GM18520 (cell line): ENCODE data around the gene PLA2G6.

Experiments used
- ATAC-seq: cut with Tn5 transposase; IDR thresholded peaks from one replicate; pipeline ENCODE4 v1.9.1; 2021; ENCODE audit not compliant: unreplicated experiment

Gene PLA2G6, protein sequence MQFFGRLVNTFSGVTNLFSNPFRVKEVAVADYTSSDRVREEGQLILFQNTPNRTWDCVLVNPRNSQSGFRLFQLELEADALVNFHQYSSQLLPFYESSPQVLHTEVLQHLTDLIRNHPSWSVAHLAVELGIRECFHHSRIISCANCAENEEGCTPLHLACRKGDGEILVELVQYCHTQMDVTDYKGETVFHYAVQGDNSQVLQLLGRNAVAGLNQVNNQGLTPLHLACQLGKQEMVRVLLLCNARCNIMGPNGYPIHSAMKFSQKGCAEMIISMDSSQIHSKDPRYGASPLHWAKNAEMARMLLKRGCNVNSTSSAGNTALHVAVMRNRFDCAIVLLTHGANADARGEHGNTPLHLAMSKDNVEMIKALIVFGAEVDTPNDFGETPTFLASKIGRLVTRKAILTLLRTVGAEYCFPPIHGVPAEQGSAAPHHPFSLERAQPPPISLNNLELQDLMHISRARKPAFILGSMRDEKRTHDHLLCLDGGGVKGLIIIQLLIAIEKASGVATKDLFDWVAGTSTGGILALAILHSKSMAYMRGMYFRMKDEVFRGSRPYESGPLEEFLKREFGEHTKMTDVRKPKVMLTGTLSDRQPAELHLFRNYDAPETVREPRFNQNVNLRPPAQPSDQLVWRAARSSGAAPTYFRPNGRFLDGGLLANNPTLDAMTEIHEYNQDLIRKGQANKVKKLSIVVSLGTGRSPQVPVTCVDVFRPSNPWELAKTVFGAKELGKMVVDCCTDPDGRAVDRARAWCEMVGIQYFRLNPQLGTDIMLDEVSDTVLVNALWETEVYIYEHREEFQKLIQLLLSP

DNA sequence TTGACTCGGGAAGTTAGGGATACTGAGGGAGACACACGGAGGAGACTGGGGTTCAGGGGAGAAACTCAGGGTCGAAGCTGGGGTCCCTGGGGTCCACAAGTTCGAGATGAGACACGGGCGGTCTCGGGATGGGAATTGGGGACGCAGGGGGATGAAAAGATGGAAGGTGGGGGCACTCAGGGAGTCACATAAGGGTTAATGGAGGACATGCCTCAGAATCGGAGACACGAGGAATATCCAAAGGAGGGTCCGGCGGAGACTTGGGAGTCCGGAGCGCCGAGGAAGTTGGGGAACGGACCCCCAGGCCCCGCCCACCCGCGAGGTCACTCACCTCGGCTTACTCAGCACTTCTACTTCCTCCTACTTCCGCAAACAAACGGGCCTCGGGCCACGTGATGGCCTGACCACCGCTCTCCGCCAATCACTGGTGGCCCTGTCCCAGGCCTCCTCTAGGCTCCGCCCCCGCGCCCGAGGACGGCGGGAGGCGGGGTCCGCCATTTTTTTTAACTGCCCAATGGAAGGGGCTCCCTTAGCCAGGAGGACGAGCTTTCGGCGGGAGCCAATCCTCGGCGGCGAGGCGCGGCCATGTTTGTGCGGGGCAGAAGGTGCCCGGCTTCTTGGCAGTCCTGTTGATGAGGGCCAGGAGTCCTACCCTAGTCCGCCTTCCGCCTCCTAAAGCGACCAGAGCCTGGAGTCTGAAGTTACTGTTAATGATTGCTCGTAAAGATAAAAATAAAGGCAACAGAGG is at the start of gene PLA2G6:
PLA2G6 (minus strand) TSS at position 378 of the 748 bp plus-strand sequence. CDS start 12,404 bp downstream, outside the sequence.
- ATAC-seq = peak; percentile 78

DNA sequence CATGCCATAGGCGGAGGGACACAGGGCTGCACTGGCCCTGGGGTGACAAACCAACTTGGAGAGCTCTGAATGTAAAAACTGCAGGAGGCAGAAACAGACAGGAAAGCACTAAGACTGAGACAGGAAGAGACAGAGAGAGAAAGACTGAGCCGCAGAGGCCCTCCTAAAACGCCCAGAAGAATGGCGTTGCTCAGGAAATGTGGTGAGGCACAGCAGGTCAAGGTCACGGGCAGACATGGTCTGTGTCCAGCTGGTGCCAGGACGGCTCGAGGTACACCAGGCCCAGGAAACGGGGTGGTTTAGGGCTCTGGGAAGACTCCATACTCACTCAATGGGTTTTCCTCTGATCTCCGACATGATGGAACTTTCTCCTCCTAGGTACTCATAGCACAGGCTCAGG is 49.3 kb upstream of the PLA2G6 start:
- ATAC-seq = no peak

DNA sequence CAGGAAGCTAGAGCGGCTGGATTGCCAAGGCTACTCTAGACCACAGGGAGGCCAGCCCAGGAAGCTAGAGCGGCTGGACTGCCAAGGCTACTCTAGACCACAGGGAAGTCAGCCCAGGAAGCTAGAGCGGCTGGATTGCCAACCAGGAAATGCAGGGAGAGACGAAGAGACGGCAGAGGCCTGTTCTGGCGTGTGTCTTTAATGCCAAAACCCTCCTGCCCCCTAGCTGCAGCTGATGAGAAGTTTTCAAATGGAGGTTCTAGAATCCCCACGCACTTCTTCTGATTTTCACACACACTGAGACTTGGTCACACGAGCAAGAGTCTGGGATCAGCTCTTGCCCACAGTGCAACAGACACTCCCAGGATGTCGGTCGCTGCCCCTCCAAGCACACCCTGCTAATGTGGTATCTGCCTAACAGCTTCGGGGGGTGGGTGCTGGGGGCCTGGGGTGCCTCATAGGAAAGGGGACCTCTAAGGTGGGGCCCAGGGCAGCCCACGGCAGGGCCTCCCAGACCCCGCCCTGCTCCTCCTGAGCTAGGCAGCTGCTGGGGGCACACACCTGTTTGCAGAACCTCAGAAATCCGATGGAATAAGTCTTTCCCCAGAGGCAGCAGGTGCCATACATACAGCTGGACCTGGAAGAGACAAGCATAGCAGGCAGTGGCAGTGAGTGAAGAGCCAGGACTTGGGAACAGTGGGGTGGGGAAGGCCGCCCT is 48.6 kb upstream of the PLA2G6 start:
- no peak for ATAC-seq

DNA sequence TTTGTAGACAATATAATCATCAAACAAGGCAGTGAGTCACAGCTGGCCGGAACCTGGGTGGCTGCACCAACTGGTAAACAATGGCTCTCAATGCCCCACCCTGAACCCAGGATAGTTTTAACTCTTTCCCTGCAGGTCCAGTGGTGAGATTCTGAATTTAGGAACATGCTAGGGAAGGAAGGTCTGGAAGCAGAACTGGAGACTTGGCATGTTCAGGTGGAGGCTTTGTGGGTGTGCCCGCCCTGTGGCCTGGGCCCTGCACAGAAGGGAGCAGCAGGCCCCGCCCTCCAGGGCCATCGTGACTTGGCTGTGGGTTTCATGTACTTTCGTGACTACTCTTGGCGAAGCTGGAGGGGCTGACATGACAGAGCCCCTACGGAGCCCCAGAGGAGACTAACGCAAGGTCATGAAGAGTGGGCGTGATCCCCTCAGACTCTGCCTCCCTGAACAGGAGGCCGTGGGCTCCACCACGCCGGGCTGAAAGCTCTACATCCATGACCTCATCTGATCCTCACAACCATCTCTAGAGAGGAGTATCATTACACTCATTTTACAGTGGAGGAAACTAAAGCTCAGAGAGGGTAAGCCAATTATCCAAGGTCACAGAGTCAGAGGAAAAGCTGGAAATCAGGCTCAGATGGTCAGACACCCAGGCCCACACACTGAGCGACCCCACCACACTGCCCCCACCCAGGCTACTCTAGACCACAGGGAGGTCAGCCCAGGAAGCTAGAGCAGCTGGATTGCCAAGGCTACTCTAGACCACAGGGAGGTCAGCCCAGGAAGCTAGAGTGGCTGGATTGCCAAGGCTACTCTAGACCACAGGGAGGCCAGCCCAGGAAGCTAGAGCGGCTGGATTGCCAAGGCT is 47.5 kb upstream of the PLA2G6 start:
- no peak for ATAC-seq

DNA sequence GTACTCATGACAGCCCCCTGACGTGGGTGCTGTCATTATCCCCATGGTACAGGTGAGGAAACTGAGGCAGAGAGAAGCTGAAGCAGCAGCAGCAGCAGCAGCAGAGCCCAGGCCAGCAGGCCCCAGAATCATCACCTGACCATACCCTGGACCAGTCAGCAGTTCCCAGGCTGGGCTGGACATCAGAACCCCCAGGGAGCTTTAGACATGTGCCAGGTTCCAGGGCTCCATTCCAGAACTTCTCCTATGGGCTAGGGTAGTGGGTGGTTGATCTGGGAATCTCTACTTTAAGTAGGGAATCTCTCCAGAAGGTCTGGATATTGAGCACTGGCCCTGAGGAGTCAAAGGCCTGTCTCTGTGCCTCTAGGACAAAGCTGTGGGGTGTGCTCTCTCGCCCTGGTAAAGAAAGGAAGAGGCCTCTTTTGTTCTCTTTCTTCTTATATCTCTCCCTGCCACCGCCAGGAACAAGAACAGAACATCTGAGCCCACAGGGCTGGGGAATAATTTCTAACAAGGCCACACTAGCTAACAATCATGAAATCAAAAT is 46.8 kb upstream of the PLA2G6 start:
- no peak for ATAC-seq

DNA sequence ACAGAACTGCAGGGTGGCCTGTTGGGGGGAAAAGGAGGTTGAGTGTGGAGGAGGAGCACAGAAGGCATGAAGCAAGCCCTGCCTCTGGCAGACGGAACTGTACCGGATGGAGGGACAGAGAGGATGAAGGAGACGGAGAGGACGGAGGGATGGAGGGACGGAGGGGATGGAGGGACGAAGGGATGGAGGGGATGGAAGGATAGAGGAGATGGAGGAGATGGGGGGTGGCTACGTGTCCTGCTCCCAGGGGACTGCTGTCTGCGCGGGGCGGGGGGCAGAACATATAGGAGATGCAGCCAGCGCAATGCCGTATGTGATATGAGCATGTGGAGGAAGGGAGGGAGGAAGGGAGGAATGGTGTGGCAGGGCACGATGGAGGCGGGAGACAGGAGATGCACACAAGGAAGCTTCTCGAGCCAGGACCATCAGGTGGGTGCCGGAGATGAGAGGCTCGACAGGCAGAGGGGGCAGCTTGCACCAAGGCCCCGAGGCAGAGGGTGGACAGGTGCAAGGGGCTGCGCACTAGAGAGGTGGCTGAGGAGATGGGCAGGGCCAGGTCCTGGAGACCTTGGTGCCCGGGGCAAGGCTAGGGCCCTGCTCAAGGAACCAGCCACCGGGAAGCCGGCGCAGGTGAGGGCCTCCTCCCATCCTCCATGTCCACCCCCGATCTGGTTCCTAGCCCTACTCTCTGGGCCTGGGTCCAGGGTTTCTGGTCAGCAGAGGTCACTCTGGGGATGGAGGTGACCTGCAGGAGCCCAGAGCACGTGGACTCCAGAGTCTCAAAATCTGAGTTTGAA is 45.4 kb upstream of the PLA2G6 start:
- ATAC-seq = no peak

DNA sequence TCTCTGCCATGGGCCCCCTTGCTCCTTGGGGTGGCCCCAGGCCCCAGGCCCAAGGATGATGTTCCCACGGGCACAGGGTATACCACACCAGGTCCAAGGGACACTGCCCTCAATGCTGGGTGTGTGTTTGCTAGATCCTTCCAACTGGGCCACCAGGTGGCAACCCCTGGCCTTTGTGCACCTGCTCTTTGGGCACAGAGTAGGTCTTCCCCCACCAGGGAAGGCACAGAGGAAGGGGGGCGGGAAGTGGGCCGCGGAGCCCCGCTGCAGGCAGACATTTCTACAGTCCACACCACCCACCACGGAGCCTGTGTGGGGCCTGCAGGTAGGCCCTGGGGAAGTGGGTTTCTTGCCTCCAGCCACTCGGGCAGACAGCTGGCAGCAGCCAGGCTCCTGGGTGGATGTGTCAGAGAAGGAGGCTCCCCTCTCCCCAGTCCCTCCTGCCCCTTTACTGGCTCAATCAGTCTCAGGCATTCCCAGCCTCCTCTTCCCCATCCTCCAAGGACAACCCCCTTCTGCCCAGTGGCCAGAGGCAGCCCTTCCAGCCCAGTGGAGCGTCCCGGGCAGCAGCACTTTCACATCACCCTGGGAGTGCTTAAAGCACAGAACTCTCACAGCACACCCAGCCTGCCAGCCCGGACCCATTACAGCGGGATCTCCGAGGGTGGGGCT is 41.8 kb upstream of the PLA2G6 start:
- ATAC-seq = no peak

DNA sequence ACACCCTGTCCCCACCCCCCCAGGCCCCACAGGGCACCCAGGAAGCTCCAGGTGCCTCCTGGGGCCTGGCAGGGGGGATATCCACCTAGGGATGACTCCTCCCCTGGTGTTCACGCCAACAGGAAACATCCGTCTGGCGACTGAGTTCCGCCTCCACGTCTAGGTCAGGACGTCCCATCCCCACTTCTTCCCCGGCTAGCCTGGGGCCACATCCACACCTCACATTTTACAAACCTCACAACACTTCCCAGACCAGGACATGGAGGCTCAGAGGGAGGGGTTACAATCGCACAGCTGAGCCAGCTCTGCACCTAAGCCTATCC is 41.1 kb upstream of the PLA2G6 start:
- no peak for ATAC-seq

DNA sequence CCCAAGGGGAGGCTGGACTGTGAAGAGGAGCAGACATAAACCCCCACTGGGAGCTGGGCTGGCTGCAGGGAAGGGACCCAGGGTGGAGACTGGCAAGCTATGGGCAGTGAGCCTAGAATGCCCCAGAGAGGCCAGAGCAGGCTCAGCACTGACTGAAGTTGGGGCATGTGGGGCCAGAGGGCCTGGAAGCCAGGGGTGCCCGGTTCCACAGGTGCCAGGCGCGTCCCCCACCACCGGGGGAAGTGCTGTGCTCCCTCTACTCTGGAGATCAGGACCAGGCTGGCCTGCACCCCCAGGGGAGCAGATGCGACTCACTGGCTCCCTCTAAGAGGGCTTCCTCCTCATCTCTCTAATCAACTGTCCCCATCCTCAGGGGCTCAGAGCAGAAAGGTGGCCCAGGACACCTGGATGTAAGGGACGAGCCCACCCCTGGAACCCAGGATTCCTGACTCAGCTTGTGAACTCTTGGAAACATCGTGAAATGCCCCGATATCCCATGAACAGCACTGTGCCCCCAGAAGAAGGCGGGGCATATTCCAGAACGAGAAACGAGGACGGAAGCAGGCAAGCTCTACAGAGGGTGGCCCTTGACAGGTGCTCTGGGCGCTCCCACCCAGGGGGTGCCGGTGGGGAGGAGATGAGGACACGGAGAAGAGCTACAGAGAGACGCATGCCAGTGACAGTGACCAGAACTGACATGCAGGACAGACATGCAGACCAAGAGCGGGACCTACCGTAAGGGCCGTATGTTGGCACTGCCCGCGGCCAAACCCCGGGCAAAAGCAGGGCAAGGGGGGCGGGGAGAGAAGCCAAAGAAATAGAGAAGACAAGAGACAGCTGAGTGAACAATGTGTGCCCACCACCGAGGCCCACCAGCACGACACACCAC is 40.5 kb upstream of the PLA2G6 start:
- ATAC-seq = no peak

DNA sequence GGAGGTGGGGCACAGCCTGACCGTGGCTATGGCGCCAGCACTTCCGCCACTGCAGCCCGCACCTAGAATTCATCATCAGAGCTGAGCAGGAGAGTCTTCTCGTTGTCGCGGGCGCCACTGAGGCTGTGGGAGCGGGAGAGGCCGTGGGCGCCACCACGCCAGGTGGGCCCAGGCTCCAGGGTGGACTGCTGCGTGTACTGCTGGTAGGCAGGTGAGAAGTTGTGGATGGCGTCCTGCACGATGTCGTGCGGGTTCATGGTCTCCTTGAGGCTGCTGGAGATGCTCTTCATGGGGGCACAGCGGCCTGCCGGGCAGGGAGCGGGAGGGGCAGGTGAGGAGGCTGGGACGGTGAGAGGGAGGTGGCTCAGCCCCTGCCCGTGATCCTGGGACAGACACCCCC is 39.8 kb upstream of the PLA2G6 start:
- ATAC-seq = no peak

DNA sequence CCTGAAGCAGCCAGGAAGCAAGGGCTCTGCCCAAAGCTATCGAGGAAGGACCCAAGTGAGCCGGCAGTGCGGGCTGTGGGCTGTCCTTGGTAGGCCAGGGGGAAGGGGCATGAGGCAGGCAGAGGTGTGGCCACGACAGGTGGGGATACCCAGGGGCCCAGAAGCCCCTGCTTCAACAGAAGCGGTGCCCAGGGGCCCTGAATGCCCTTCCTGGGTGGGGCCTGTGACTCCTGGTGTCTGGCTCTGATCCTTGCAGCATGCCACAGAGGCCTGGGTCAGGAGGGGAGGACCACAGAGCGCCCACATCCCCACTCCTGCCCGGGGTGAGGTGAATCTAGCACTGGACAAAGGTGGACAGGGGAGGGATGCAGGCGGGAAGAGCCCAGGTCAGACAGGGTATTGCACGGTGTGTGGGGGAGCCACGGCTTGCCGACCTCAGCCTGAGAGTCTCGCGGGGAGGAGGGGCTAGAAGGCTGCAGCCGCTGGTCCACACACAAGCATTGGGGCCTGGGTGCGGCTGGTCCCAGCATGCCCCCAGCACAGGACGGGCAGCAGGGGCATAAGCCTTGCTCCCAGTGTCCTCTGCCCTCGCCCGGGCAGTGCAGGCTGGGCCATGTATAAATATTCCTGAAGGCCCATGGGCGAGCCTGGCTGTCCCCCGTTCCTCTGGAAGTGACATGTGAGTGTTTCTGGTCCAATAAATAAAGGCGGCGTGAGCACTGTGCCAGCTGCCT is 39.2 kb upstream of the PLA2G6 start:
- no peak for ATAC-seq

DNA sequence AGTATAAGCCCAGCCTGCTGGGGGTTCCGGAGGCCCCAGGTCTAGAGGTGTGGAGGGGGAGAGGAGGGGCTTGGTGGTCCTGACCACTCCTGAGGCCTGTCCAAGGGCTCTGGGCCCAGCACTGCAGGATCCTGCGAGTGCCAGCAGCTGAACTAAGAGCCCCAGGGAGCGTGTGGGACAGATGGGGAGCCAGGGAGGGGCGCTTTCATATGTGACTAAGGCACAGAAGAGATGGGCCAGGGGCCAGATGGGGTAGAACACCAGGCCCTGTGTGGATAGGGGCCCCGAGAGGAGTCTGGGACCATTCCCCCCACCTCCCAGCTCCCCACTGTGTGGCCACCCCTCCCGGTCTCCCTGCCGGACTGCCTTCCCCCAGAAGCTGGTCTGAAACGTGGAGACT is 38.5 kb upstream of the PLA2G6 start:
- ATAC-seq = no peak

DNA sequence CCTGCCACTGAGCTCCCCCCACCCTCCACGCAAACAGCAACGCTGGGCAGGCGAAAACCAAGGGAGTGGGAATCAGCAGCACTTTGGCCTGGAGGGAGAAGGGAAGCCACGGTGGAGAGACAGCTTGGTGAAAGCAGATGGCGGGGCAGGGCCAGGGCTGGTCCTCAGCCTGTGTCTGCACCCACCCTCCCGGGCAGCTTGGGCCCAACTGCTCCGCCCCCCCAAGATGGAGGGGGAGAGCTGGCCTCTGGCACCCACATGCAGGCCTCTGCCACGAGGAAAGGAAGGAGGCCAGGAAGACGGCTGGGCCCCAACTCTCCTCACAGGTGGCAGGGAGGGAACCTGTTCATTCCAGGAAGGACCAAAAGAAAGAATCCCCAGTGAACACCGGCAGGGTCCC is 38.0 kb upstream of the PLA2G6 start:
- no peak for ATAC-seq

DNA sequence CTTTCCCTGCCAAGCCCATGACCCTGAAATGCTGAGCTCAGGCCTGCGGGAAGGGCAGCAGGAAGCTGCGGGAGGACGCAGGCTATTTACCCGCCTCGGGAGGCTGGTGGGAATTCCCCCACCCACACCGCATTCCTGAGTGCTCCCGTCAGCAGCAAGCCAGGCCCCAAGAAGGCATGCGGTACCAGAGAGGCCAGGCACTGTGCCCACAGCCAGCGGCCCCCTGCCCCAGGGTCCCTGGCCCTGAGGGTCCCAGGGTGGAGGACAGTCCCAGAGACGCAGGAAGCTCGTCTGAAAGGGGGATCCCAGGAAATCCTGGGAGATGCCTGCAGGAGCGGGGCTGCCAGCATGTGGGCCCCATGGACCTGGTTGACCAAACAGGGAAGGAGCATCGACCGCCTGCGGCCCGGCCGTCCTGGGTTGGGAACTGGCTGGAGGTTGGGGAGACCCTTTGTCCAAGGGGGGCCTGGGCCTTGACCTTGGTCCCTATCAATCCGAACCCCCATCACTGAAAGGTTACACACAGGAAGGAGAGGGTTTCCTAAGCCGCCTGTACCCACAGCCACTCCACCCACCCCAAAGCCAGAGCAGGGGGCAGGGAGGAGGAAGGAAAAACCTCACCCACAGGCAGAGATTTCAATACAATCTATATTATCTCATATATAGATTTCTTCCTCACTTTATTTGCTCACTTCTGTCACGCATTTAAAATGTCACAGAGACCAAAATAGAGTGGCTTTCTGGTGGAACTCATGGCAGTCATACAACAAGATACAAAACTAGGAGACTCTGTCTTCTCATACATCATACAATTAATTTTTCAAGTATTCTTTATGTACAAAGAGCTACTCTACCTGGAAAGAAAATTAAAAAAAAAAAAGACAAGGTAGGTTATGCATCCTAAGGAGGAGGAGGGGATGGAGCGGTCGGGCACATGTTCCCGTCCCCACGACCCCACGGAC is 37.3 kb upstream of the PLA2G6 start:
- ATAC-seq = no peak

DNA sequence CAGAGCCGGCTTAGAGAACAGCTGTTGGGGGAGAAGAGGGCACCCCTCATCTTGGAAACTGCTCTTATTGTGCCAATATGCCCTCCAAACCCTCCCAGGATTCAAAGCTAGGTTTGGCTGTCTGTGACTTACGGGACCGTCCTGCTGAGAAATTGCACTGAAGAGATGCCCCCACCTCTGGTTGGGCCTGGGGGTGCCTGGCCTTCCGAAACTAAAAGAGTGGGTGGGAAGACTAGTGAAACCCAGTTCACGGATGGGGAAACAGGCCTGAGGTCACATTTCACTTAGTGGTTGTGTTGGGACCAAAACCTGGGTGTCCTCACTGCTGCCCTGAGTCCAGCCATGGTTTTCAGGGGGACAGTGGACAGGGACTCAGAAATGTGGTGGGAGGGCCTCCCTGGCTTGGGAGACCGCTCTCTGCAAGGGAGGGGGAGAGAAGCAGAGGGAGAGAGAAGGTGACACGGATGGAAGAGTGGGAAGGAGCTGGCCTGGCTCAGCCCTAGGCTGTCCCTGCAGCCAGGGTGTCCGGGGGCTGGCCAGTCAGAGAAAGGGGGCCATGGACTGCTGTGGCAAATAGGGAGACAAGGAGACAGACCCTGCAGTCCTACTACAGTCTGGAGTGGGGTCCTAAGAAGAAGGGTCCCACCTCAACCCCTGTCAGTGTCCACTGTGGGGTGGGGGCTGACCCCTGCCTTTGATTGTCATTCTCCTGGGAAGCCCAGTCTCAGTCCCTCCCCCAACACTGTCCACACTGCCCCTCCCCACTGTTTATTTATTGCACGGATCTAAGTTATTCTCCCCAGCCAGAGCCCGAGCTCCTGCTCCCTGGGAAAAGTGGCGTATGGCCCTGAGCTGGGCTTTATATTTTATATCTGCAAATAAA is 33.8 kb upstream of the PLA2G6 start:
- ATAC-seq = no peak
